H54 (cell line): ENCODE results near the gene TRAF6.

Experiments
- DNase-seq: peaks from one replicate; pipeline ENCODE4 v3.0.0; 2011; ENCODE audit warnings: low spot score, mixed read lengths; ENCODE audit not compliant: insufficient read length
- FAIRE-seq: peaks from 3 replicates; lab custom pipeline; 2011; peaks lifted over from hg19 to GRCh38; lab: Jason Lieb, UNC
- POLR2A ChIP-seq: IDR thresholded peaks from 2 replicates; pipeline ENCODE4 v1.6.1; 2011; ENCODE audit warnings: low read depth, mild to moderate bottlenecking, low read length

The TRAF6 gene

DNA sequence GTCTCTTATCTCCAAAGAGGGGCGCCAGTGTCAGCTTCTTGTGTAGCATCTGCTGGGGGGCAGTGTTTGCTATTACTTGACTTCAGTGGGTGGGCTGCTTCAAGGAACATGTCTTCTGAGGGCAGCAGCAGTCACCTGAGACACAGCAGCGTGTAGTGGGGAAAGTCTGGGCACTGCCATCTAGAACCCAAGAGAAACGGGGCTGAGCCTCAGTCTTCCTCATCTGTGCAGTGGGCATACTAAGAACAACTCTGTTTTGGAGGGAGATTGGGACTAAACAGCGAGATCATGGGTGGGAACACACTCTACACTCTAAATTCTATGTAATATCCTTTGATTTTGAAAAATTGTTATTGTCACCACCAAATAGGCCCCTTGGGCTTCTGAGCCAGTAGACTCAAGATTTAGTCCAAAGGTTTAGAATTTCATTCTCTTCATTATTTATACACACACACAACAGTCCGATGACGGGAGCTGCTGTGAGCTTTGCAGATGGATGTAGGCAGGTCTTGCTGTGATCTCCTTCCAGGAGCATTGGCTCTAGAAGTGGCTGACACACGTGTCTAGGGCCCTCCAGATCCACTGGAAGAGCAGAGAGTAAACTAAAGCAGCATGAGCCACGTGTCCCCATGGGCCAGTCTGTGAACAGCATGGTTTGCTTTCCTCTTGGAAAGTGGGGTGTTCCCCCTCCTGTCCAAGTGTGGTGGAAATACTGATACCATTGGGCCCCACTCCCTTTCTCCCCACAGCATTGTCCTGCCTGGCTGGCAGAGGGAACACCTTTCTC is 51.8 kb downstream of the TRAF6 start:
- DNase-seq (no peak), FAIRE-seq (no peak)
- no peak for TF ChIP-seq POLR2A

DNA sequence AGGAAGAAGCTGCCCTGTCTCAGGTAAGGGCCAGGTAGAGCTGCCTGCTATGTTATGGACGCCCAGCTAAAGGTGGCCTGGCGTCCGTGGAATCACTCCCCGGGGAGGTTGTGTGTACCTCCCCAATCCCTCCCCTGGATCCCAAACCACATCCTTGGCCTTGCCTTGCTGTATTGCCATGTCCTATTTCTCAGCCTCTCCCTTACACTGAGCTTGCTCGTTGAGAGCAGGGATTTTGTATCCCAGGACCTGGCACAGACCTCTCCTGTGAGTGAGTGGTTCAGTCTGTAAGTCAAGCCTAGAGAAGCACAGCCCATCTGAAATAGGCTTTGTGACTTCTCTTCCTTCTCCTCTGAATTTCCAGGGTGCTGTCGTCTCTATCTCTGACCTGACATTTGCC is 53.9 kb downstream of the TRAF6 start:
- DNase-seq: no peak
- FAIRE-seq: no peak
- TF ChIP-seq POLR2A: no peak

DNA sequence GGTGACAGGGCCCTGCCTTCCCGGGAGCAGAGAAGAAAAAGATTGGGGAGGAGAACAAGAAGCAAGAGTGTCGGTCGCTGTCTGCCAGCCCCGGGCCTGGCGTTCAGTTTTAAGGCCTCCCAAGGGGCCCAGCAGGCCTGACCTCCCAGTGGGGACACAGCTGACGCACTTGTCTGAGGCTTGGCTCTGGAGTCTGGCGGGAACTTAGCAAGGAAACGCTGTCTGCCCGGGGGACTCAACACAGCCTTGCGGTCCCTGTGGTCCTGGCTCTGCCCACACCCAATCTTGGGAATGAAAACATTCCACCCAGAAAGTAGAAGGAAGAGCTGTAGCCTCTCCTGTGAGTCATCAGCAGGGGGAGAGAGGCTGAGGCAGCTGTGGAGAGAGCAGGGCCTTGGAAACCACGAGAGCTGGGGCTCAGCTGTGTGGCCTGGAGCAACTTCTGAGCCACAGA is 54.4 kb downstream of the TRAF6 start:
- DNase-seq (peak; percentile 91), FAIRE-seq (no peak)
- no peak for TF ChIP-seq POLR2A

DNA sequence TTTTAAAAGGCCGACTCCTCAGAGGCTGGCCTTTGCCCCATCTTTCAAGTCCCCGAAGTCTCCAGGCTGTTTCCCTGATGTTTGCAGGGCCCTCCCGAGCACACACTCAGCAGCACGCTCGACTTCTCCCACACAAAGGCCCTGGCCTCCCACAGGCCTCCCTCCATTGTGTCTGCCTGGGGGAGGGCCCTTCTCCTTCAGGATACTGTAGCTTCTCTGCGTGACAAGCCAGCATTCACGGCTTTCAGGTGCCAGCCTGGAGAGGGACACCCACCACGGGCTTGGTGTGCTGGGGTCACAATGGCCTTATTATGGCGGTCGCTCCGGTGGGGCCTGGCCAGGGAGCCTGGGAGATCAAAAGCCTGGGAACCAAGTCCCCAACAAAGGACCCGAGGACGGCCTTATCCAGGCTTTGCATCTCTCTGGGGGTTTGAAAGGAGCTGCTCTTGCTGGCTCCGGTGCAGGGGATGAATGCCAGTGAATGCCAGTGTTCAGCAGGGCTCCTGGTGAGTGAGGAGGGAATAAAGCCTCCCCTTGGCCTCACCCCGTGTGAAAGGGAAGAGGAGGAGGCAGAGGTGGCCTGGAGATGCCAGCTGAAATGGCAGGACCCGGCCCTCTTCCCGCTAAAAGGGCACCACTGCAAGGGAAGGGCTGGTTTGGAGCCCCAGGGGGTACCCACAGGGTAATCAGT is 55.0 kb downstream of the TRAF6 start:
- no peak for FAIRE-seq
- no peak for TF ChIP-seq POLR2A
- DNase-seq: peak; percentile 46

DNA sequence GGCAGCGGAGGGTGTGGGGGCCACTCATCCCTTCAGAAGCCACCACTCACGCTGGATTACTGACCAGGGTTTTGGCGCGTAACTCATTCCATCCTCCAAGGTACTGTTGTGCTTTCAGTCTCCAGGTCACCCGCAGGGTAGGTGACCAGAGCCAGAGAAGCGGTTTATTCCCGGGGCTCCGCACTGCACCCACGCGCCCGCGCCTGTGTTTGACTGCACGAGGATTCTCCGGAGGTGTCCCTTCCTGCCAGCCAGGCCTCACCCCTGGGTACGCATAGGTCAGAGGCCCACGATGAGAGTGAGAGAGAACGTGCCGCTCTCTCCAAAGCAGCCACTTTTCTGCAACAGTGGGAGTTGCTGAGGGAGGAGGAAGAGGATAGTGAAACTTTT is 55.5 kb downstream of the TRAF6 start:
- DNase-seq (no peak), FAIRE-seq (no peak)
- TF ChIP-seq POLR2A: no peak

DNA sequence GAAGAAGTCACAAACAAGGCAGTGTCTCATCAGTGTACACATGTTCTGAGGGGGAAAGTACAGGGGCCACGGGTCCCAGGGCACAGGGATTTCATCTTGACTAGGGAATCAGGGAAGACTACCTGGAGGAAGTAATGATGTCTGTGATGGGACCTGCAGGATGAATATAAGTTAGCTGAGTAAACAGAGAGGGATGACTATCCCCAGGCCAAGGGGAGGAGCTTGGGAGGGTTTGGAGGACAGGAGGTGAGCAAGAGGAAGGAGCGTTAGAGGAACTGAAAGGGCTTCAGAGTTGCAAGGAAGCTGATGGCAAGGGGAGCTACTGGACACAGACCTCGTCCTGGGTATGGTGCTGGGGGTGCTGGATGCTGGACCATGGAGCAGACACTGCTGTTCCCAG is 56.4 kb downstream of the TRAF6 start:
- DNase-seq (peak; percentile 27), FAIRE-seq (no peak)
- TF ChIP-seq POLR2A: no peak

DNA sequence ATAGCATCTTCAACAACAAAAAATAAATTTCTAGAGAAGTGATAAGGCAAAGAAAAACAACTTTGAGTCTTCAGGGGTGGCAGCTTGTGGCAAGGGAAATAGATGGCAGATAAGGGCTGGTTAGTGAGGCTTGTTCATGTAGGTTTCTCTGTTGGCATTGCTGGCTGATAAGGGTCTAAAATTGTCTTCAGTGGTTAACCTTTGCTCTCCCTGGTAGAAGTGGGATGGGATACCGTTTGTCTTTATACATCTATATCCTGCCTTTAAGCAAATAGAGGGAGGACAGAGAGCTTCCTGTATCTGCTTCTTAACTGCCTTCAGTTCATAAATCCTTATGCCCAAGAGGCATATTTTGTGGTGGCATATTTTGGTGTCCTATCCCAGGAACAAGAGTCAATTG is 57.1 kb downstream of the TRAF6 start:
- DNase-seq (no peak), FAIRE-seq (no peak)
- TF ChIP-seq POLR2A: no peak

DNA sequence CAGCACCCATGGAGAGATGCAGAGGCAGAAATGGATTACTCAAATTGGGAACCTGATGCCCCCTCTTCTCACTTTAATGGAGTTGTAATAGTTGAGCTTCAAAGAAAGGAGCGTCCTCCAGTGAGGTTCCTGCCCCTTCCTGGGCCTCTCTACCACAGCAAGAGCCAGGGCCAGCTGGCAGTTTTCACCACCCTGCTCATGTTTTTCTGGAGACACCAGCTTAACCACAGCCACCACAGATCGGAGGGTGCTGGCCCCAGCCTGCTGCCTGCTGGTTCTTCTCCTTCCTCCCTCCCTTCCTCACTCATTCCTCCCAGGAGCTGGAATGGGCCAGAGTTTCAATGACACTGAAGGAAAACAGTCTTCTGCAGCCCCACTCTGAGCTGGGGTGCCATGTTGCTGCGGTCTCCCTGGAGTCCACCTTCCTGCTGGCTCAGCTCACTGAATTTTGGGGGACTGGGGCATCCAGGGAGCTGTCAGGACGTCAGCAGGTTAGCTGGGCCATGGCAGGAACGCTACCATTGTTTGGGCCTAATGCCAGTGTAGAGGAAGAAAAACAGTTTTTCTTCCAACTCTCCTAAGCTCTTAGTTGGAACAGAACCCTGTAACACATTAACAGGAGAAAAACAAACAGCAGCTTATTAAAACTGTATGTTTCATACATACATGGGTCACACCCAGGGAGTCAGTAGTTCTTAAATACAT is 57.7 kb downstream of the TRAF6 start:
- DNase-seq (no peak), FAIRE-seq (no peak)
- TF ChIP-seq POLR2A: no peak

DNA sequence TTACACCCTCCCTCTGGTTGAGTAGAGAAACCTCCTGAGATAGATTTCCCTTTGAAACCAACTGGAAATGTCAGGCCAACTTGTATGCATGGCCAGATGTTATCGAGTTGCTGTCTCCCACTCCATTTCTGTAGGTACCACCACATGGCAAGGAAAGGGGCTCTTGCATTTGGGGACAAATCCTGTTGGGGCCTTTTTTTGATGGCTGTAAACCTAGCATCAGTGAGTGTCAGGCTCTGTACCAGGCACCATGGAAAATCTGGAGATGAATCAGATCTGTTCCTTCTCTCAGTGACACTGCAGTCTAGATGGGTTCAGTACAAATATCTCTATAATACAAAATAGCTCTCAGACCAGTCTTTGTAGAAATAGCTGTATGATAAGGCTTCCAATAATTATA is 58.4 kb downstream of the TRAF6 start:
- FAIRE-seq (no peak), DNase-seq (no peak)
- TF ChIP-seq POLR2A: no peak

DNA sequence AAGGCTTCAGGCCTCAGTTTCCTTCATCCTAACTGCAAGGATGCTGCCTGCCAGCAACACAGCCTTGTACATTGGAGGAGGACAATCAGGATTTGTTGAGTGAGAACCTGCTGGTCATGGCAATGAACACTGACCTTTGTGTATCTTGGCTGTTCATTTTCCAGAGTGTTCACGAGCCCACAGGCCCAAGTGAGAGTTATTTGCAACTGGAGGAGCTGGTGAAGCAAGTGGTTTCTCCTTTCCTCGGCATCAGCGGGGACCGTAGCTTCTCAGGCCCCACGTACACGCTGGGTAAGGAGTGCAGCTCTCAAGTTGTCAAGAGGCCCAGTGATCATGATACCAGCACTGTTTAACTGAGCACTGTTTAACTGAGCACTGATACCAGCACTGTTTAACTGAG is 59.0 kb downstream of the TRAF6 start:
- no peak for DNase-seq
- no peak for FAIRE-seq
- TF ChIP-seq POLR2A: no peak

DNA sequence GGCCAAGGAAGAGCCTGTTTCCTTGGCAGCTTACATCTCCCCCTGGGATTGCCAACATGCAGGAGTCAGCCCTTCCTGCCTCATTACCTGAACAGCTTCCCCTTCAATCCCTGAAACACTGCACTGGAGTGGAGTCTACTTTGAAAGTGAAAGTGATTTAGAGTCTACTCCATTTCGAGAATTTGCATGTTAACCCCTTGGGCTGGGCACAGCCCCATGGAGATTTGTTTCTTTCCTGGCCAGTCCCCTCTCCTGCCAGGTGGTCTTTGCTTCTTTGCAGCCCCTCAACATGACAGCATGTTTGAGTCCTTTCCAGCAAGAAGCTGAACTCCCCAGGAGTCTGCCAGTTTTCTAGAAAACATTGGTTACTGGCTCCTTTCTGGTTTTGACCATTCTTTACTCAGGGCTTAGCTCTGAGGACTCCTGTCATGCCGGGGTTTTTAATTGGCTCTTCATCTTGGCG is 59.9 kb downstream of the TRAF6 start:
- TF ChIP-seq POLR2A: no peak
- FAIRE-seq: no peak
- DNase-seq: no peak

DNA sequence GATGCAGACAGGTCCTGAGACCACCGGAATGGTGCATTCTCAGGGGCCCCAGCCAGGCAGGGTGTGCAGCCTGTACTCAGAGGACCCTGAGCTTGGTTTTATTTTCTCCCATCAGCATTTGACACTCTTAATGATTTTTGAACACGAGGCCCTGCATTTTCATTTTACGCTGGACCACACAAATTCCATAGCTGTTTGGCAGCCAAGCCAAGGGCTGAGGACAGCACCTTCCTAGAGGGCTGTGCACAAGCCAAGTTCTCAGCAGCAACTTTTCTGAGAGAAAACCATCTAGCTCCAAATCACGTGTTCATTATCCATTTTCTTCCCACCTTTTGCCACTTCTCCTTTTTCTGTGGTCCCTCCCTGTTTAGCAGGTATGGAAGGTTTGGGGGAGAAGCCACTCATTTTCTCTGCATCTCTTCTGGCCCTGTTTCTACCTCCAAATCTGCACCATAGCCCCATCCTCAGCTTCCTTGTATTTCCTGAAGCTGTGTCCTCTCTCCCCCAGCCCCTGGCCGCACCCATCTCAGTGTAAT is 60.4 kb downstream of the TRAF6 start:
- FAIRE-seq (no peak), DNase-seq (no peak)
- TF ChIP-seq POLR2A: no peak

DNA sequence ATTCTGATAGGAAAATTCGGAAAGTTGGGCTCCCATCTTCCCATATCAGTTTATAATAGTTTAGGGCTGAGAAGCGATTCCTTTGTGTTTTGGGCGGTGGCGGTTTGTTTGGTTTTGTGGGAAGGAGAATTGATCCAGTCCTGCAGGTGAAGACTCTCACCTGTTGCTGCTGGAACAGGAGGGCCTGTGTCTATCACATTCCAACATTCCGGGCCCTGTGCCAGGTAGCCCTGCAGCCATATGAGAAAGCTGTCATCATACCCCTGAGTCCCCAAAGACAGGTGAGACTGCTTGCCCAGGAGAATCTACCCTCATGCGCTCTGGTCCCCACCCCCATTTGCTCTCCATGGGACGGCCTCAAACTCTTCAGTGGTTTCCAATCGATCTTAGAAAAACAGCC is 62.1 kb downstream of the TRAF6 start:
- TF ChIP-seq POLR2A: no peak
- DNase-seq (no peak), FAIRE-seq (no peak)

DNA sequence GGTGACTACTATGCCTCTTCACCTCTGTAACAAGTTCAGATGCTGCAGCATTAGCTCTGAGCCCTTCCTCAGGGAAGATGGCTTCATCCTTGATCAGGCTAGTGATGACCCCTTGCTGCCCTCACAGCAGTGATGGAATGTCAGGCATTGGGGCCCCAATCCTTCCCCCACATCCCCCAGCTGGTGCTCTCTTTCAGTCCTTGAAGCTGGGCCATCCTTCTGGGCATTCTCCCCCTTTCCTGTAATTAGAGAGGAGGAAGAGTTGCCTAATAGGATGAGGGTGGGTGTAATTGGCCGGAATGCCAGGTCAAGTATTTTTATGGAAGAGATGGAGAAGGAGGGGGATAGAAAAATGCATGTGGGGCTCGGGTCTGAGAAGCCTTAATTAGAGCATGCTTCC is 62.6 kb downstream of the TRAF6 start:
- TF ChIP-seq POLR2A: no peak
- no peak for FAIRE-seq
- DNase-seq: no peak

DNA sequence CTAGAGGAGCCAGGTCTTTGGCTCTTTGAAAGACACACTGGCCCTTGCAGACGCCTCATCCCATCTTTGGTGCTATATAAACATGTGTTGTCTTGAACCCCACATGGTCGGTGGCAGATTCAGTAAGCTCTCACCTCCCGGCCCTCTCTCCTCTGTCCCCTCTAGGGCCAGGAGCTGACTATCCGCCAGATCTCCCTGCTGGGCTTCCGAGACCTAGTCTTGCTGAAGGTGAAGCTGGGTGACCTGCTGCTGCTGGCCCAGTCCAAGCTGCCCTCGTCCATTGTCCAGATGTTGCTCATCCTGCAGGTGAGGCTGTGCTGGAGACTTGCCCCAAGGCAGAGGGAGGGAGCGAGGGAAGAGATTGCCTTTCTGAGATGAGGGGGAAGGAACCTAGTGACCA is 63.9 kb downstream of the TRAF6 start:
- DNase-seq (no peak), FAIRE-seq (no peak)
- TF ChIP-seq POLR2A: no peak
